Lower leg skin (tissue), 4 donors: ENCODE results near the gene THBS4. TPM values are rescaled to one million over a fixed set of nuclear protein-coding genes. Genes with fewer than 3 reads are reported as not detected.

Source experiments
- DNase-seq, 2 donors: peaks; one replicate each; pipeline ENCODE4 v3.0.0-alpha.2; 2019; ENCODE audit warnings: low spot score in 2 of 2
- H3K4me3 ChIP-seq: fragments of 200-600 bp; sonication (generic); 2 replicates; pipeline ENCODE4 v1.5.1; 2017; ENCODE audit warnings: mild to moderate bottlenecking, low read depth; ENCODE audit not compliant: poor library complexity, severe bottlenecking
- POLR2A ChIP-seq, 2 donors: fragments of 450-650 bp; IDR thresholded peaks; one replicate each; pipeline ENCODE4 v1.6.1; 2016 to 2017; ENCODE audit warnings: antibody characterized with exemption in 2 of 2, mild to moderate bottlenecking in 1 of 2, moderate library complexity in 1 of 2
- WGBS, 2 donors: methylation state at CpG; one replicate each; pipeline ENCODE4 v1.1.5; 2018; 5-methylcytosine and 5-hydroxymethylcytosine counted together
- intact Hi-C: fragments of 100-400 bp; cut with DNase I; formaldehyde crosslinking; loops from one replicate; pipeline ENCODE4 v1.15.0; 2023; ENCODE audit warnings: low total_unique reads
- total RNA-seq, 4 donors: library from RNA; depleted of rRNA; stranded (reverse); fragments of >200 nt; gene quantifications; one replicate each; pipeline ENCODE4 v1.1.0, GENCODE V29; 2016
- TF ChIP-seq, protein P1 (sequence below), 3 donors: fragments of 450-650 bp; IDR thresholded peaks; one replicate each; pipeline ENCODE4 v1.5.1; 2016; ENCODE audit warnings: antibody characterized with exemption in 3 of 3, mild to moderate bottlenecking in 3 of 3, moderate library complexity in 2 of 3

THBS4 gene
- total RNA-seq, 4 donors from 2014 or later = 0.08 to 2.0 (median 0.51) TPM

DNA sequence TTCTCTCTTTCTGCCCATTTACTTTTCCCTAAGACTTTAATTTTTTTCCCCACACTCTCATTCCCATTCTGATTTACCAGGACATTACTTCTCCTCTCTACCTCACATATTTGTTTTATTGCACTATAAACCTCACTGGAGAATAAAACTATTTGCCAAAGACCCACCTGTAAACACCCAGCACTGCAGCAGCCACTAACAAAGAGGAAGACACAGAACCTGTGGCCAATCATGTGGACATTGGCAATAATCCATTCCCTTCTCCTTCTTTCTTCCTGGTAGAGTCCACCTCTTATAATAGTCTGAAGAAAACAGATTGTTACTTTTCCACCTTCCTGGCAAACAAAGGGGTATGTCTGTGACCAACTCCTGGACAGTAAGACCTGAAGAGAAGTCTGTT, 8.3 kb upstream of the THBS4 start:
- intact Hi-C loops = no loop called here
- no peak for DNase-seq
- no peak overlapping the region for H3K4me3 ChIP-seq
- TF ChIP-seq, protein P1, sequence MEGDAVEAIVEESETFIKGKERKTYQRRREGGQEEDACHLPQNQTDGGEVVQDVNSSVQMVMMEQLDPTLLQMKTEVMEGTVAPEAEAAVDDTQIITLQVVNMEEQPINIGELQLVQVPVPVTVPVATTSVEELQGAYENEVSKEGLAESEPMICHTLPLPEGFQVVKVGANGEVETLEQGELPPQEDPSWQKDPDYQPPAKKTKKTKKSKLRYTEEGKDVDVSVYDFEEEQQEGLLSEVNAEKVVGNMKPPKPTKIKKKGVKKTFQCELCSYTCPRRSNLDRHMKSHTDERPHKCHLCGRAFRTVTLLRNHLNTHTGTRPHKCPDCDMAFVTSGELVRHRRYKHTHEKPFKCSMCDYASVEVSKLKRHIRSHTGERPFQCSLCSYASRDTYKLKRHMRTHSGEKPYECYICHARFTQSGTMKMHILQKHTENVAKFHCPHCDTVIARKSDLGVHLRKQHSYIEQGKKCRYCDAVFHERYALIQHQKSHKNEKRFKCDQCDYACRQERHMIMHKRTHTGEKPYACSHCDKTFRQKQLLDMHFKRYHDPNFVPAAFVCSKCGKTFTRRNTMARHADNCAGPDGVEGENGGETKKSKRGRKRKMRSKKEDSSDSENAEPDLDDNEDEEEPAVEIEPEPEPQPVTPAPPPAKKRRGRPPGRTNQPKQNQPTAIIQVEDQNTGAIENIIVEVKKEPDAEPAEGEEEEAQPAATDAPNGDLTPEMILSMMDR (IDR thresholded peaks at IDR 0.05) = no peak
- no peak for TF ChIP-seq POLR2A (IDR thresholded peaks at IDR 0.05)

DNA sequence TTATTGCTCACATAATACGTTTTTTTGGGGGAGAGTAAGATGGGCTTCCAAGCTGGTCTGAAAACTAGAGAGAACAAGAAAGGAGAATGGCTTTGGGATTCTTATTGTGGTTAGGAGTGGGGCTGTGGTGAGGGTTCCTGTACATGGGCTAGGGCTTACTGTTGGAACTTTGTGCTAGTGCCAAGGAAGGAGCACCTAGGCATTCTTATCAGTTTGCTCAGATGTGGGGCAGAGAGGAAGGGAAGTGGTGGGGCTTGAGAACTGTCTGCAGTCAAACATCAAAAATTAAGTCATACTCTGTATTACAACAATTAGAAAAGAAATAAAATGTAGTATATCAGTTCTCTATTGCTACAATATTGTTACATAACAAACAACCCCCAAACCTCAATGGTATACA, 4.0 kb upstream of the THBS4 start:
- TF ChIP-seq, protein P1 (IDR thresholded peaks at IDR 0.05) = no peak
- no peak for TF ChIP-seq POLR2A (IDR thresholded peaks at IDR 0.05)
- no peak for DNase-seq
- H3K4me3 ChIP-seq = no peak overlapping the region
- intact Hi-C loops = no loop called here
- 61 to 74% methylated on average over 1 of the region's 1 CpG for WGBS, 2 donors

DNA sequence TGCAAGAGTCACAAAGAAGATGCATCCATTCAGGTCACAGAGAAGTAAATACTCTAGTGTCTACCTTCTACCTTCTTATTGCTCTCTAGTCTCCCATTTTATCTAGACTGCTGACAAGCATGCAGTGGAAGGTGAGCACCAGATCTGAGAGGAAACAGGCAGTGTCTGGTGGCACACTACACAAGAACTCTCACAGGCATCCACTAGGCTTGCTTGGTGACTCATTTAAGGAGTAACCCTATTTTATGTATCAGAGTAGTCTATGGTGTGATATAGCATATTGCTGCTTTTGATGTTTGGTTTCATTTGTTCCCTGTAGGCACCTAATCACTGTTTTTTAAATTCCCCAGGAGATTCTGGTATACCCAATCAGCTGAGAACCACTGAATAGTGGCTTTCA, 1.6 kb upstream of the THBS4 start:
- DNase-seq = no peak
- intact Hi-C loops = no loop called here
- TF ChIP-seq, protein P1 (IDR thresholded peaks at IDR 0.05) = no peak
- TF ChIP-seq POLR2A (IDR thresholded peaks at IDR 0.05) = no peak
- H3K4me3 ChIP-seq = no peak overlapping the region

DNA sequence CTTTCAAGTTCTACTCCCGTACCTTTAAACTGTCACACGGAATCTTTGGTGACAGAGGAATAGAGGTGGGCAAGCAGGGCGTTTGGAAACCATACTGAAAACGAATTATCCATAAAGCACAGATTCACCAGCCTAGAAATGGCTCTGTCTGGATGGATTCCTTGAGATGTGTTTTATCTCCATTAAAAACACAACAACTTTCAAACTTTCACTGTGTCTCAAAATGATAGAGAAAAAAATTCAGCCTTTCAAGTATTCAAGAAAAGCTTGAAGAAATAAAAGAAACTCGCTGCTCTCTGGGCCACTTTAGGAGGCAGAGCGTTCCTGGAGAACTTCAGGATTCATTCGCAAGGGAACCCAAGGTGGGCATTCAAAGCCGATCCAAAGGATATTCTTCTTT, 589 bp upstream of the THBS4 start:
- 50 to 52% methylated on average over 8 of the region's 8 CpGs for WGBS, 2 donors
- DNase-seq = no peak
- intact Hi-C loops = no loop called here
- H3K4me3 ChIP-seq = no peak overlapping the region
- TF ChIP-seq, protein P1 (IDR thresholded peaks at IDR 0.05) = no peak
- TF ChIP-seq POLR2A (IDR thresholded peaks at IDR 0.05) = no peak

DNA sequence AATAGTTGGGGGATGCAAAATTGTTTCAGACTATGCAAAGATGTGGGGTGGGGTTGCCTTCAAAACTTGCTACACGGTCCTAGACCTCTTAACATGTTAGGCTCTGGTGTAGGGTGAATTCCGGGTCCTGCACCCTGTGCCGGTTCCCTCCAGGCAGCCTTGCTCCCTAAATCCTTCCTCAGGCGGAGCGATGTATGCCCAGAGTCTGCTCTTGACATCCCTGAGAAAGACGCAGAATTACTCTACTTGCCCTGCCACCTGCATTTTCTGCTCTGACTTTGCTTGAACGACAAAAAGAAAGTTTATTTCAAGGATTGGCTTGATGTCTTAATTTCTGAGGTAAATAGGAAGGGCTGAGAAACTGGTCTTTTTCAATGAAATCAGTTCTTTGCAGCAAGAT, 691 bp downstream of the THBS4 start:
- 76 to 79% methylated on average over 7 of the region's 7 CpGs for WGBS, 2 donors
- DNase-seq = no peak
- TF ChIP-seq, protein P1 (IDR thresholded peaks at IDR 0.05) = no peak
- no peak for TF ChIP-seq POLR2A (IDR thresholded peaks at IDR 0.05)
- H3K4me3 ChIP-seq = no peak overlapping the region
- intact Hi-C loops = no loop called here

DNA sequence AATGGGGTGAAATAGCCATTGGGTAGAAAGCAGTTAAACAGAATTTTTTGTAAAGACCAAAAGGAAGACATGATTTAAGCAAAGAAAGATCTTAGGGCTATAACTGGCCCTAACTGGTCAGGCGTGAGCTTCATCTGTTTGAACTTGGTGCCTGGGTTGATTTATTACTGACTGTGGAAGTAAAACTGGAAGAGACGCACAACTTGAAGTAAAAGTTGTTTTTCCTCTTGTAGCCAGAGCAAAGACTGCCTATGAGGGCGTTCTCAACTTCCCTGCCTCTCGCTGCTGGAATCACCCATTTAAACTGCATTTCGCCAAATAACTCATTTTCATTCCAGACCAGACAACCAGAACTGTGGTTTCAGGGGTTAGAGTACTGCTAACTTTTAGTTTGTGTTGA, 1.5 kb downstream of the THBS4 start:
- 85 to 88% methylated on average over 5 of the region's 5 CpGs for WGBS, 2 donors
- TF ChIP-seq POLR2A (IDR thresholded peaks at IDR 0.05) = no peak
- TF ChIP-seq, protein P1 (IDR thresholded peaks at IDR 0.05) = no peak
- no peak for DNase-seq
- H3K4me3 ChIP-seq = no peak overlapping the region
- intact Hi-C loops = no loop called here
